SK-N-SH (cell line): ENCODE data around the gene MAML3. TPM values are rescaled to one million over a fixed set of nuclear protein-coding genes. Genes with fewer than 3 reads are reported as not detected.

ENCODE experiments used
- CTCF ChIA-PET: fragments of 300-600, 350-600 bp; formaldehyde crosslinking; extraction: SDS; loops from one replicate; lab custom pipeline; 2021; lab: Yijun Ruan, JAX
- POLR2A ChIA-PET: fragments of 350-600 bp; sonication (Branson Sonifier 250); formaldehyde crosslinking; extraction: SDS; loops from one replicate; lab custom pipeline; 2020; ENCODE audit warnings: antibody characterized with exemption, inconsistent platforms; lab: Yijun Ruan, JAX
- DNase-seq: peaks from one replicate; pipeline ENCODE4 v3.0.0; 2012
- H2AFZ ChIP-seq: fragments of 200-600 bp; sonication (generic); 2 replicates; pipeline ENCODE4 v1.8.1; 2016; ENCODE audit warnings: antibody characterized with exemption, mild to moderate bottlenecking, low read depth
- H3F3A ChIP-seq: fragments of 200-600 bp; sonication (generic); replicated peaks from 2 replicates; pipeline ENCODE3; 2016; ENCODE audit warnings: antibody characterized with exemption, mild to moderate bottlenecking; ENCODE audit not compliant: insufficient read depth
- H3K27ac ChIP-seq, 2 experiments: fragments of 200-500 bp in 1 of 2; fragments of 200-600 bp in 1 of 2; sonication (Bioruptor generic) in 1 of 2; sonication (generic), shearing (Covaris generic) in 1 of 2; 2 replicates each; pipeline versions ENCODE4 v1.5.1 to v1.6.1; 2014 to 2016; ENCODE audit warnings: low read depth in 2 of 2, inconsistent platforms in 1 of 2, low read length in 1 of 2, mild to moderate bottlenecking in 1 of 2, mixed read lengths in 1 of 2
- H3K27me3 ChIP-seq: fragments of 200-600 bp; sonication (generic), shearing (Covaris generic); 2 replicates; pipeline ENCODE4 v1.6.1; 2016; ENCODE audit warnings: mixed run types; ENCODE audit not compliant: insufficient read depth
- H3K36me3 ChIP-seq, 2 experiments: fragments of 200-500 bp in 1 of 2; fragments of 200-600 bp in 1 of 2; sonication (Bioruptor generic) in 1 of 2; sonication (generic) in 1 of 2; replicated peaks in 1 of 2; 2 replicates each; pipeline versions ENCODE3 to v1.5.1; 2014 to 2016; ENCODE audit warnings: low read length in 1 of 2, mild to moderate bottlenecking in 1 of 2; ENCODE audit not compliant: insufficient read depth in 2 of 2, control insufficient read depth in 1 of 2
- H3K4me1 ChIP-seq, 2 experiments: fragments of 200-500 bp in 1 of 2; fragments of 200-600 bp in 1 of 2; sonication (Bioruptor generic) in 1 of 2; sonication (generic), shearing (Covaris generic) in 1 of 2; 2 replicates each; pipeline versions ENCODE4 v1.5.1 to v1.6.1; 2014 to 2016; ENCODE audit warnings: low read depth in 1 of 2, low read length in 1 of 2, mixed run types in 1 of 2; ENCODE audit not compliant: insufficient read depth in 2 of 2, control insufficient read depth in 1 of 2
- H3K4me2 ChIP-seq: fragments of 200-600 bp; sonication (generic), shearing (Covaris generic); 2 replicates; pipeline ENCODE4 v1.6.1; 2017; ENCODE audit warnings: mixed run types
- H3K4me3 ChIP-seq, 2 experiments: fragments of 200-500 bp in 1 of 2; fragments of 200-600 bp in 1 of 2; sonication (Bioruptor generic) in 1 of 2; sonication (generic), shearing (Covaris generic) in 1 of 2; 2 replicates each; pipeline versions ENCODE4 v1.5.1 to v1.8.1; 2014 to 2016; ENCODE audit warnings: low read depth in 2 of 2, inconsistent platforms in 1 of 2, low read length in 1 of 2, mild to moderate bottlenecking in 1 of 2, mixed read lengths in 1 of 2, moderate library complexity in 1 of 2
- H3K79me2 ChIP-seq: fragments of 200-600 bp; sonication (generic); 2 replicates; pipeline ENCODE4 v1.8.1; 2017; ENCODE audit warnings: mild to moderate bottlenecking; ENCODE audit not compliant: insufficient read depth
- H3K9ac ChIP-seq: fragments of 200-600 bp; sonication (generic); 2 replicates; pipeline ENCODE4 v1.6.1; 2017; ENCODE audit warnings: mixed run types
- H3K9me2 ChIP-seq: fragments of 200-600 bp; sonication (generic); 2 replicates; pipeline ENCODE4 v1.6.1; 2017; ENCODE audit warnings: mixed run types
- H3K9me3 ChIP-seq: fragments of 200-600 bp; sonication (generic); 2 replicates; pipeline ENCODE4 v1.6.1; 2017; ENCODE audit warnings: mixed run types, mild to moderate bottlenecking, moderate library complexity
- H4K20me1 ChIP-seq: fragments of 200-600 bp; sonication (generic); 2 replicates; pipeline ENCODE4 v1.6.1; 2017; ENCODE audit warnings: mild to moderate bottlenecking, mixed run types; ENCODE audit not compliant: insufficient read depth
- CHD2 ChIP-seq: fragments of 150-350 bp; IDR thresholded peaks from 2 replicates; pipeline ENCODE4 v1.6.1; 2018; ENCODE audit warnings: low read length; ENCODE audit not compliant: partially characterized antibody
- ELF1 ChIP-seq: IDR thresholded peaks from 2 replicates; pipeline ENCODE4 v1.4.0; 2012
- EP300 ChIP-seq, 2 experiments: IDR thresholded peaks; 2 replicates each; pipeline versions ENCODE4 v1.4.0 to v1.6.1; 2012; ENCODE audit warnings: borderline replicate concordance in 1 of 2, low read depth in 1 of 2, low read length in 1 of 2
- FOXM1 ChIP-seq: IDR thresholded peaks from 2 replicates; pipeline ENCODE4 v1.4.0; 2012; ENCODE audit warnings: low read depth, mild to moderate bottlenecking
- GATA2 ChIP-seq: sonication (generic); formaldehyde crosslinking; IDR thresholded peaks from 2 replicates; pipeline ENCODE4 v1.5.0; 2020; ENCODE audit warnings: mild to moderate bottlenecking, missing genetic modification reagents
- JUND ChIP-seq: IDR thresholded peaks from 2 replicates; pipeline ENCODE4 v1.4.0; 2012
- MAX ChIP-seq: IDR thresholded peaks from 2 replicates; pipeline ENCODE4 v1.4.0; 2012; ENCODE audit warnings: low read depth
- MEF2A ChIP-seq: IDR thresholded peaks from 2 replicates; pipeline ENCODE4 v1.4.0; 2012; ENCODE audit warnings: low read depth, borderline replicate concordance
- NRF1 ChIP-seq: IDR thresholded peaks from 2 replicates; pipeline ENCODE4 v1.6.1; 2012; ENCODE audit warnings: low read depth, mild to moderate bottlenecking, low read length
- POLR2AphosphoS5 ChIP-seq: IDR thresholded peaks from 2 replicates; pipeline ENCODE4 v1.6.1; 2012; ENCODE audit warnings: low read depth, low read length
- RAD21 ChIP-seq: IDR thresholded peaks from 2 replicates; pipeline ENCODE4 v1.6.1; 2012; ENCODE audit warnings: mild to moderate bottlenecking, low read length
- RCOR1 ChIP-seq: fragments of 150-350 bp; IDR thresholded peaks from 2 replicates; pipeline ENCODE4 v1.6.1; 2017; ENCODE audit warnings: antibody characterized with exemption, low read length
- RFX5 ChIP-seq: IDR thresholded peaks from 2 replicates; pipeline ENCODE4 v1.6.1; 2012; ENCODE audit warnings: mild to moderate bottlenecking, improper control_type of control experiment, low read length
- SIN3A ChIP-seq: IDR thresholded peaks from 2 replicates; pipeline ENCODE4 v1.6.1; 2012; ENCODE audit warnings: low read depth, mild to moderate bottlenecking, low read length, moderate library complexity, borderline replicate concordance
- SMC3 ChIP-seq: IDR thresholded peaks from 2 replicates; pipeline ENCODE4 v1.6.1; 2012; ENCODE audit warnings: low read depth, low read length, improper control_type of control experiment
- TCF12 ChIP-seq: IDR thresholded peaks from 2 replicates; pipeline ENCODE4 v1.4.0; 2012
- TEAD4 ChIP-seq: IDR thresholded peaks from 2 replicates; pipeline ENCODE4 v1.4.0; 2012; ENCODE audit warnings: mild to moderate bottlenecking, borderline replicate concordance; ENCODE audit not compliant: insufficient read depth
- ZBTB33 ChIP-seq: IDR thresholded peaks from 2 replicates; pipeline ENCODE4 v1.4.0; 2012; ENCODE audit warnings: low read depth, borderline replicate concordance
- WGBS: methylation state at CpG from one replicate; pipeline ENCODE4 v1.1.6; 2017; ENCODE audit warnings: low lambda C conversion rate; 5-methylcytosine and 5-hydroxymethylcytosine counted together
- polyA plus RNA-seq, 3 experiments: library from polyadenylated mRNA; depleted of rRNA; stranded (reverse); fragments of >200 nt; gene quantifications; 2 replicates each; pipeline ENCODE4 v1.2.3, GENCODE V29; 2012
- TF ChIP-seq, protein P1 (sequence below): IDR thresholded peaks from 2 replicates; pipeline ENCODE4; 2012

MAML3 gene
- polyA plus RNA-seq, 1 of the 3 experiments (the other 2 are of a cell fraction): 5.3 TPM

GRCh38 chr4:140106289-140106844 lies 47.6 kb downstream of the MAML3 start:
- no peak overlapping the region for H3K9ac ChIP-seq
- H3K36me3 ChIP-seq: no peaks in the 10 kb centered on the region
- CTCF ChIA-PET: interaction anchor here (0.8 to 1.2 kb wide), 2 partner anchors 10 kb away, joined by 3 read pairs; no protein-coding TSS in a partner anchor
- no peaks in the 10 kb centered on the region for H3K27me3 ChIP-seq
- TF ChIP-seq JUND (no peak), FOXM1 (no peak), TCF12 (no peak), RCOR1 (no peak), EP300 (IDR thresholded peaks at IDR 0.05; ENCODE audit: borderline replicate concordance in 1 of 2, low read depth in 1 of 2, low read length in 1 of 2) (no peak), SMC3 (no peak), RFX5 (no peak)
- H3K9me2 ChIP-seq: no peaks in the 10 kb centered on the region
- 63% methylated on average over 1 of the region's 1 CpG for WGBS
- H3K79me2 ChIP-seq: peaks cover 7% of the 10 kb centered on the region; the same call in 1 of the 2 replicates
- H3K4me2 ChIP-seq: no peak overlapping the region
- no peak overlapping the region for H2AFZ ChIP-seq
- no peaks in the 10 kb centered on the region for H3K9me3 ChIP-seq
- H3K4me1 ChIP-seq: peaks cover 7 to 22% of the 10 kb centered on the region in 2 experiments; a peak in 3 of 4 replicates
- DNase-seq: no peak
- no peak overlapping the region; a peak in 1 of 4 replicates for H3K27ac ChIP-seq
- peaks cover 14% of the 10 kb centered on the region for H3F3A ChIP-seq
- POLR2A ChIA-PET: no interaction called here
- H3K4me3 ChIP-seq: no peak overlapping the region
- H4K20me1 ChIP-seq: no peaks in the 10 kb centered on the region

GRCh38 chr4:140105436-140105835 lies 48.5 kb downstream of the MAML3 start:
- CTCF ChIA-PET: interaction anchor here (0.8 to 1.2 kb wide), 2 partner anchors 9 to 11 kb away, joined by 3 read pairs; no protein-coding TSS in a partner anchor
- Histone ChIP-seq H3K4me1 (peaks cover 12 to 22% of the 10 kb centered on the region in 2 experiments; a peak in 3 of 4 replicates), H4K20me1 (no peaks in the 10 kb centered on the region), H3K9me2 (no peaks in the 10 kb centered on the region), H3K9ac (no peak overlapping the region), H3K4me2 (no peak overlapping the region), H3F3A (peaks cover 14% of the 10 kb centered on the region), H3K27me3 (no peaks in the 10 kb centered on the region), H3K4me3 (no peak overlapping the region), H3K27ac (peak overlapping the region in 1 of 2 experiments; percentile 33; a peak in 1 of 4 replicates), H3K79me2 (peaks cover 7% of the 10 kb centered on the region; the same call in 1 of the 2 replicates), H3K36me3 (no peaks in the 10 kb centered on the region), H2AFZ (no peak overlapping the region), H3K9me3 (no peaks in the 10 kb centered on the region)
- TF ChIP-seq NRF1: no peak
- no peak for TF ChIP-seq MEF2A
- no peak for TF ChIP-seq RAD21
- no peak for TF ChIP-seq SIN3A
- no peak for DNase-seq
- WGBS: 88% methylated on average over 2 of the region's 2 CpGs
- POLR2A ChIA-PET: no interaction called here

- peaks cover 19% of the 10 kb centered on the region for H3F3A ChIP-seq
- H3K27ac ChIP-seq: peak overlapping the region; percentile 40 to 89
- WGBS: 4% methylated on average over 3 of the region's 3 CpGs
- TF ChIP-seq ZBTB33 (no peak), GATA2 (CRISPR knock-in tag) (no peak), MAX (0 out of 2 replicates have a peak, but pooled peaks have one; percentile 23), JUND (no peak), FOXM1 (no peak), ELF1 (no peak), CHD2 (no peak), TEAD4 (no peak), POLR2AphosphoS5 (no peak)
- TF ChIP-seq, protein P1, sequence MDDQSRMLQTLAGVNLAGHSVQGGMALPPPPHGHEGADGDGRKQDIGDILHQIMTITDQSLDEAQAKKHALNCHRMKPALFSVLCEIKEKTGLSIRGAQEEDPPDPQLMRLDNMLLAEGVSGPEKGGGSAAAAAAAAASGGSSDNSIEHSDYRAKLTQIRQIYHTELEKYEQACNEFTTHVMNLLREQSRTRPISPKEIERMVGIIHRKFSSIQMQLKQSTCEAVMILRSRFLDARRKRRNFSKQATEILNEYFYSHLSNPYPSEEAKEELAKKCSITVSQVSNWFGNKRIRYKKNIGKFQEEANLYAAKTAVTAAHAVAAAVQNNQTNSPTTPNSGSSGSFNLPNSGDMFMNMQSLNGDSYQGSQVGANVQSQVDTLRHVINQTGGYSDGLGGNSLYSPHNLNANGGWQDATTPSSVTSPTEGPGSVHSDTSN: peak; percentile 29
- H3K79me2 ChIP-seq: peaks cover 7% of the 10 kb centered on the region; the same call in 1 of the 2 replicates
- no peaks in the 10 kb centered on the region for H4K20me1 ChIP-seq
- H3K27me3 ChIP-seq: no peaks in the 10 kb centered on the region
- H3K9me2 ChIP-seq: no peaks in the 10 kb centered on the region
- H3K9me3 ChIP-seq: no peaks in the 10 kb centered on the region
- CTCF ChIA-PET: interaction anchor here (1.2 kb wide), 1 partner anchor 32 kb away, joined by 4 read pairs; no protein-coding TSS in a partner anchor
- POLR2A ChIA-PET: no interaction called here
- no peaks in the 10 kb centered on the region for H3K36me3 ChIP-seq
- peak overlapping the region; percentile 23; the same call in 1 of the 2 replicates for H2AFZ ChIP-seq
- peaks cover 18 to 29% of the 10 kb centered on the region in 2 experiments for H3K4me1 ChIP-seq
- H3K4me3 ChIP-seq: no peak overlapping the region
- no peak for DNase-seq
- H3K4me2 ChIP-seq: peak overlapping the region; percentile 8; the same call in 1 of the 2 replicates
- peak overlapping the region; percentile 45; the same call in 1 of the 2 replicates for H3K9ac ChIP-seq
Observed at GRCh38 chr4:140103676-140104075, 50.3 kb downstream of the MAML3 start.
